ENCODE results near the gene TMEM132C.

Gene TMEM132C

DNA sequence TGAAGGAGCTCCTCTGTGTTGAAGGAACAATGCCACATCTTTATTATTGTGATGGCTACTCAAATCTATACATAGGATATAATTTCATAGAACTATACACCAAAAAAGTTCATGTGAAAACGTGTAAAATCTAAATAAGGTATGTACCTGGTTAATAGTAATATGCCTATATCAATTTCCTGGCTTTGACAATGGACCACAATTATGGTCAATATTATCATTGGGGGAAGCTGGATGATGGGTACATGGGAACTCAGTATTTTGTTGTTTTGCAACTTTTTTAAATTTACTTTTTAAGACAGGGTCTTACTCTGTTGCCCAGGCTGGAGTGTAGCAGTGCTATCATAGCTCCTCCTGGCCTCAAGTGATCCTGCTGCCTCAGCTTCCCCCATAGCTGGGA is 270.7 kb downstream of the TMEM132C start:
- Histone ChIP-seq H3K27ac (no peak overlapping the region), H3K36me3 (replicated peaks) (no peaks in the 10 kb centered on the region), H3K27me3 (replicated peaks) (no peaks in the 10 kb centered on the region), H3K4me3 (ENCODE audit: low read depth, low read length) (no peak overlapping the region)
- TF ChIP-seq, protein P1, sequence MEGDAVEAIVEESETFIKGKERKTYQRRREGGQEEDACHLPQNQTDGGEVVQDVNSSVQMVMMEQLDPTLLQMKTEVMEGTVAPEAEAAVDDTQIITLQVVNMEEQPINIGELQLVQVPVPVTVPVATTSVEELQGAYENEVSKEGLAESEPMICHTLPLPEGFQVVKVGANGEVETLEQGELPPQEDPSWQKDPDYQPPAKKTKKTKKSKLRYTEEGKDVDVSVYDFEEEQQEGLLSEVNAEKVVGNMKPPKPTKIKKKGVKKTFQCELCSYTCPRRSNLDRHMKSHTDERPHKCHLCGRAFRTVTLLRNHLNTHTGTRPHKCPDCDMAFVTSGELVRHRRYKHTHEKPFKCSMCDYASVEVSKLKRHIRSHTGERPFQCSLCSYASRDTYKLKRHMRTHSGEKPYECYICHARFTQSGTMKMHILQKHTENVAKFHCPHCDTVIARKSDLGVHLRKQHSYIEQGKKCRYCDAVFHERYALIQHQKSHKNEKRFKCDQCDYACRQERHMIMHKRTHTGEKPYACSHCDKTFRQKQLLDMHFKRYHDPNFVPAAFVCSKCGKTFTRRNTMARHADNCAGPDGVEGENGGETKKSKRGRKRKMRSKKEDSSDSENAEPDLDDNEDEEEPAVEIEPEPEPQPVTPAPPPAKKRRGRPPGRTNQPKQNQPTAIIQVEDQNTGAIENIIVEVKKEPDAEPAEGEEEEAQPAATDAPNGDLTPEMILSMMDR (IDR thresholded peaks at IDR 0.05; ENCODE audit: low read depth, low read length, missing control alignments), result no peak
- DNase-seq, result no peak
- in situ Hi-C loops (cut with HindIII; ENCODE audit: low pct_ligation_motif_present, low sequenced_read_pairs), result no loop called here

DNA sequence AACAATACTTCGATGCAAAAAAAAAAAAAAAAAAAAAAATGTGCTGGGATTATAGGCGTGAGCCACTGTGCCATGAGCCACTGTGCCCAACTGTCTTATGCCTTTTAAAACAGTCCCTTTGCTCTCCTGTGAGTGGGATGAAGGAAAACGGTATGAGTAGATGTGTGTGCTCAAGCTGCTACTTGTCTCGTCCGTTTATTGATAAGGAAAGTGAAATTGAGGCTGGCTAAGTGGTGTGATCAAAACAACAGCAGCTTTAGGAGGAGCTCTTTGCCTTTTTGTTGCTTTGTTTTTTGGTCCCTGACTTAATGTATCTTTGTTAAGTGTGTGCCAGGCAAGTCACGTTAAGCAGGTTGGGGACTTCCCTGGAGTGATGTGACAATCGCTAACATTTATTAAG is 275.9 kb downstream of the TMEM132C start:
- TF ChIP-seq, protein P1 (IDR thresholded peaks at IDR 0.05; ENCODE audit: low read depth, low read length, missing control alignments), result no peak
- Histone ChIP-seq H3K4me3 (ENCODE audit: low read depth, low read length) (no peak overlapping the region), H3K36me3 (replicated peaks) (no peaks in the 10 kb centered on the region), H3K27me3 (replicated peaks) (no peaks in the 10 kb centered on the region), H3K27ac (no peak overlapping the region)
- in situ Hi-C loops (cut with HindIII; ENCODE audit: low pct_ligation_motif_present, low sequenced_read_pairs), result no loop called here
- no peak for DNase-seq

DNA sequence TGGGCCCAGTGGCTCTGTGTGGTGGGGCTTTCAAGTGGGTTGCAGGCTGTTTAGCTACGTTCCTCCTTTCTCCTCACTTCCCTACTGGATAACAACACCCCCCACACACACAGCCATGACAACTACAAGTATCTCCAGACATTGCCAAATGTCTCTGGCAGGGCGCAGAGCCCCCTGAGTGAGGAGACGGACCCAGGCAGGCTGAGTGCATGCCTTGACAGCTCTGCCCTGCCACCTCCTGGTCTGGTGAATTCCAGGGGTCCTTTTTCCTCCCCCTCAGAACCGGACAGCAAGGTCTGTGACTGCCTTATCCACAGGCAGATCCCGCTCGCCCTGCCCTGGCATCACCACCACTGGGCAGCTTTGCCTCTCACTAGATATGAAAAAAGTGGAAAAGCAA is 276.5 kb downstream of the TMEM132C start:
- in situ Hi-C loops (cut with HindIII; ENCODE audit: low pct_ligation_motif_present, low sequenced_read_pairs), result no loop called here
- Histone ChIP-seq H3K36me3 (replicated peaks) (no peaks in the 10 kb centered on the region), H3K27me3 (replicated peaks) (no peaks in the 10 kb centered on the region), H3K4me3 (ENCODE audit: low read depth, low read length) (no peak overlapping the region), H3K27ac (no peak overlapping the region)
- TF ChIP-seq, protein P1 (IDR thresholded peaks at IDR 0.05; ENCODE audit: low read depth, low read length, missing control alignments), result no peak
- no peak for DNase-seq

DNA sequence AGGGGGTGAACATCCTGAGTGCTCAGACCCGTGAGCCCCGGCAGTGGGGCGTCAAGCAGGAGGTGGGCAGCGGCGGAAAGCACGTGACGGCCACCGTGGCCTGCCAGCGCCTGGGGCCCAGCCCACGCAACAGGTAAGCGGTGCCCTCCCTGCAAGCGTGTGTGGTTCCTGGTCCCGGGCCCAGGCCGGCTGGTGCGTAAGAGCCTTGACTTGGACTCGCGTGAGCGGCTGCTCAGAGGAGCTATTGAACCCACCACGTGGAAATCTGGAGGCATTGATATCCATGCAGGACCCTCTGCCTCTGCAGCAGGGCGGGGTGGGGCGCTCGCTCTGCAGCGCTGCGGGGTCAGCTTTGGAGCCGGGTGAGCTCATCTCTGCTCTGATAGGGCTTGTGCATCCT is 277.0 kb downstream of the TMEM132C start:
- Histone ChIP-seq H3K27me3 (replicated peaks) (no peaks in the 10 kb centered on the region), H3K4me3 (ENCODE audit: low read depth, low read length) (no peak overlapping the region), H3K27ac (no peak overlapping the region), H3K36me3 (replicated peaks) (no peaks in the 10 kb centered on the region)
- DNase-seq, result no peak
- TF ChIP-seq, protein P1 (IDR thresholded peaks at IDR 0.05; ENCODE audit: low read depth, low read length, missing control alignments), result no peak
- in situ Hi-C loops (cut with HindIII; ENCODE audit: low pct_ligation_motif_present, low sequenced_read_pairs), result no loop called here

DNA sequence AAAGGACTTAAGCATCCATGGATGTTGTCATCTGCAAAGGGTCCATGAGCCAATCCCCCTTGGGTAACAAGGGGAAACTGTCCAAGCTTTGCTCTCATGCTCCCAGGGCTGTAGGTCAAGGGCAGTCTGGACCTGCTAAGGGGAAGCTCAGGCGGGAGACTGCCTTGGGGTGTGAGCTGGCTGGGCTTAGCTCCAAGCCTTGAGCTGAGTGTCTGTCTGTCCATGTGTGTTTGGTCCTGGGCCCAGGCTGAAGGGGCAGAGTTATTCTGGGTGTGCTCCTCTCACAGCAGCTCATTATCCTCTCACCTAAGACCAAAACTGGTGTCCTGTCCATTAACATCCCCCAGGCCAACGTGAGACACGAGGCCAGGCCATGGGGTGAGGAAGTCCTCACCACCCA is 282.0 kb downstream of the TMEM132C start:
- in situ Hi-C loops (cut with HindIII; ENCODE audit: low pct_ligation_motif_present, low sequenced_read_pairs), result no loop called here
- TF ChIP-seq, protein P1 (IDR thresholded peaks at IDR 0.05; ENCODE audit: low read depth, low read length, missing control alignments), result no peak
- no peak for DNase-seq

DNA sequence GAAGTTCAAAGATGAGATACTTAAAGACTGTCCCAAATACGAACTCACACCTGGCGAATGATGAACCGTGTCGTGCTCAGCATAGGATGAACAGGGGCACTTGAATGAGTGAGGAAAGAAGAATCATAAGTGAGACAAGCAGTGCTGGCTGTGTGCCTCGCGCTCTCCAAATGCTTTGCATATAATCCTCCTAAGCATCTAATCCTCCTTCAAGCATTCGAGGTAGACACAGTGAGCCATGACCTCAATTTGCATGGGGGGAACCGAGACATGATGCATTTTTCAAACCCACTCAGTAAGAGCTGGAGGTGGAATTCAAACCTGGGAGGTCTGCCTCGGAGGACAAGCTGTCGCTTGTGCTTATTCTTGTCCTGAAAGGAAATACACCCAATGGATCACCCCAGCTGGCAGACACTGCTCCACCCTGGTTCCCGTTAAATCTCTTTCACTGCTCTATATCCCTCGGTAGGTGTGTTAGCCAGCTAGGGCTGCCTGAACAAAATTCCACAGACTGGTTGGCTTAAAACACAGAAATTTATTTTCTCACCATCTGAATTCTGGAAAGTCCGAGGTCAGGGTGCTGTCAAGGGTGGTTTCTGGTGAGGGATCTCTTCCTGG is 282.7 kb downstream of the TMEM132C start:
- Histone ChIP-seq H3K4me3 (ENCODE audit: low read depth, low read length) (no peak overlapping the region), H3K27ac (no peak overlapping the region), H3K36me3 (replicated peaks) (no peaks in the 10 kb centered on the region), H3K27me3 (replicated peaks) (no peaks in the 10 kb centered on the region)
- TF ChIP-seq, protein P1 (IDR thresholded peaks at IDR 0.05; ENCODE audit: low read depth, low read length, missing control alignments), result no peak
- in situ Hi-C loops (cut with HindIII; ENCODE audit: low pct_ligation_motif_present, low sequenced_read_pairs), result no loop called here
- no peak for DNase-seq

More for the DNA sequence above, 282.0 kb downstream of the TMEM132C start:
- no peaks in the 10 kb centered on the region for H3K27me3 ChIP-seq (replicated peaks)
- no peak overlapping the region for H3K4me3 ChIP-seq (ENCODE audit: low read depth, low read length)
- no peak overlapping the region for H3K27ac ChIP-seq
- no peaks in the 10 kb centered on the region for H3K36me3 ChIP-seq (replicated peaks)

Measured in brain microvascular endothelial cell (primary cell).